Stimulated activated naive CD8-positive, alpha-beta T cell treated with anti-CD3 and anti-CD28 coated beads, Interleukin-15, amount 100 ng/mL, for 72 hours (primary cell): ENCODE measurements around the gene GASK1B.
A peak's percentile ranks its signal among the peaks of the same experiment; 100 is the strongest.

Source experiments
- ATAC-seq: fragments of 150-1000 bp; cut with Tn5 transposase; 2 replicates; pipeline ENCODE4 v1.10.0; 2021; ENCODE audit warnings: mild to moderate bottlenecking, moderate library complexity
- DNase-seq, 2 donors: peaks; one replicate each; pipeline ENCODE4 v3.0.0; 2021 to 2022
- H3K27ac Mint-ChIP-seq, 2 donors: one replicate each; pipeline ENCODE4 v1.8.0; 2022; ENCODE audit warnings: mild to moderate bottlenecking in 2 of 2, mixed read lengths in 2 of 2, moderate library complexity in 2 of 2
- H3K27me3 Mint-ChIP-seq: one replicate; pipeline ENCODE4 v1.8.0; 2022; ENCODE audit warnings: mixed read lengths
- H3K4me1 Mint-ChIP-seq: one replicate; pipeline ENCODE4 v1.8.0; 2022; ENCODE audit warnings: mild to moderate bottlenecking, mixed read lengths
- H3K4me3 Mint-ChIP-seq, 2 donors: one replicate each; pipeline ENCODE4 v1.8.0; 2022; ENCODE audit warnings: mild to moderate bottlenecking in 2 of 2, mixed read lengths in 2 of 2, moderate library complexity in 1 of 2
- H3K9me3 Mint-ChIP-seq, 2 donors: one replicate each; pipeline ENCODE4 v1.8.0; 2022; ENCODE audit warnings: mixed read lengths in 2 of 2

Gene GASK1B

GRCh38 chr4:158172261-158173258 lies at the start of gene GASK1B:
TSS of gene GASK1B (minus strand) at chr4:158173025. CDS start at chr4:158171375, 1,650 bp downstream.
- Mint-ChIP-seq H3K27ac (no peak within 1 kb of the TSS), H3K27me3 (peaks cover 38% of the 10 kb centered on the region), H3K4me3 (no peak within 1 kb of the TSS), H3K9me3 (no peaks in the 10 kb centered on the region), H3K4me1 (peaks cover 9% of the 10 kb centered on the region)
- DNase-seq (no peak), ATAC-seq (no peak)

GRCh38 chr4:158219623-158220022 lies 46.8 kb upstream of the GASK1B start:
- Mint-ChIP-seq H3K27me3 (peaks cover 12% of the 10 kb centered on the region), H3K4me3 (no peak overlapping the region), H3K27ac (no peak overlapping the region), H3K9me3 (no peaks in the 10 kb centered on the region), H3K4me1 (no peaks in the 10 kb centered on the region)
- DNase-seq (no peak), ATAC-seq (no peak)

- no peak for DNase-seq
- H3K9me3 Mint-ChIP-seq: no peaks in the 10 kb centered on the region
- peaks cover 29% of the 10 kb centered on the region for H3K27me3 Mint-ChIP-seq
- H3K27ac Mint-ChIP-seq: no peak overlapping the region
- no peaks in the 10 kb centered on the region for H3K4me1 Mint-ChIP-seq
- ATAC-seq: no peak
- no peak overlapping the region for H3K4me3 Mint-ChIP-seq
Measured at GRCh38 chr4:158217763-158218162, 44.9 kb upstream of the GASK1B start.

- DNase-seq: no peak
- Mint-ChIP-seq H3K9me3 (no peaks in the 10 kb centered on the region), H3K27ac (no peak overlapping the region), H3K4me1 (peaks cover 14% of the 10 kb centered on the region), H3K27me3 (peaks cover 47% of the 10 kb centered on the region), H3K4me3 (no peak overlapping the region)
- ATAC-seq: no peak
Measured at GRCh38 chr4:158214856-158215255, 42.0 kb upstream of the GASK1B start.

- Mint-ChIP-seq H3K27me3 (peaks cover 49% of the 10 kb centered on the region), H3K4me3 (no peak overlapping the region), H3K27ac (no peak overlapping the region), H3K9me3 (no peaks in the 10 kb centered on the region), H3K4me1 (peaks cover 23% of the 10 kb centered on the region)
- ATAC-seq (no peak), DNase-seq (no peak)
Measured at GRCh38 chr4:158213466-158213865, 40.6 kb upstream of the GASK1B start.

- Mint-ChIP-seq H3K27me3 (peaks cover 43% of the 10 kb centered on the region), H3K27ac (no peak overlapping the region), H3K4me3 (peak overlapping the region; percentile 49 to 51), H3K9me3 (no peaks in the 10 kb centered on the region), H3K4me1 (peaks cover 23% of the 10 kb centered on the region)
- ATAC-seq: no peak
- DNase-seq: no peak
Measured at GRCh38 chr4:158211222-158211621, 38.4 kb upstream of the GASK1B start.

GRCh38 chr4:158209825-158210807 lies 37.3 kb upstream of the GASK1B start, which contains the start of gene TMEM144:
TSS of gene TMEM144 (plus strand) at chr4:158210486. CDS start at chr4:158212668, 2,182 bp downstream.
- H3K9me3 Mint-ChIP-seq: no peaks in the 10 kb centered on the region
- ATAC-seq (peak; percentile 97), DNase-seq (peak; percentile 48 to 53)
- H3K27me3 Mint-ChIP-seq: peaks cover 37% of the 10 kb centered on the region
- peaks cover 23% of the 10 kb centered on the region for H3K4me1 Mint-ChIP-seq
- H3K4me3 Mint-ChIP-seq: peak within 1 kb of the TSS; percentile 81 to 84
- H3K27ac Mint-ChIP-seq: no peak within 1 kb of the TSS

- ATAC-seq (no peak), DNase-seq (no peak)
- peaks cover 23% of the 10 kb centered on the region for H3K4me1 Mint-ChIP-seq
- no peaks in the 10 kb centered on the region for H3K9me3 Mint-ChIP-seq
- no peak overlapping the region for H3K4me3 Mint-ChIP-seq
- H3K27me3 Mint-ChIP-seq: peaks cover 32% of the 10 kb centered on the region
- H3K27ac Mint-ChIP-seq: no peak overlapping the region
Measured at GRCh38 chr4:158208963-158209640, 36.3 kb upstream of the GASK1B start.

GRCh38 chr4:158203929-158204328 lies 31.1 kb upstream of the GASK1B start:
- no peak overlapping the region for H3K27ac Mint-ChIP-seq
- no peaks in the 10 kb centered on the region for H3K4me1 Mint-ChIP-seq
- no peak overlapping the region for H3K4me3 Mint-ChIP-seq
- ATAC-seq (no peak), DNase-seq (no peak)
- H3K27me3 Mint-ChIP-seq: no peaks in the 10 kb centered on the region
- no peaks in the 10 kb centered on the region for H3K9me3 Mint-ChIP-seq

- no peak overlapping the region for H3K27ac Mint-ChIP-seq
- H3K4me3 Mint-ChIP-seq: no peak overlapping the region
- H3K4me1 Mint-ChIP-seq: no peaks in the 10 kb centered on the region
- ATAC-seq (no peak), DNase-seq (no peak)
- H3K27me3 Mint-ChIP-seq: no peaks in the 10 kb centered on the region
- H3K9me3 Mint-ChIP-seq: no peaks in the 10 kb centered on the region
Measured at GRCh38 chr4:158203436-158203835, 30.6 kb upstream of the GASK1B start.

- no peaks in the 10 kb centered on the region for H3K27me3 Mint-ChIP-seq
- no peak overlapping the region for H3K27ac Mint-ChIP-seq
- no peaks in the 10 kb centered on the region for H3K9me3 Mint-ChIP-seq
- H3K4me1 Mint-ChIP-seq: no peaks in the 10 kb centered on the region
- H3K4me3 Mint-ChIP-seq: no peak overlapping the region
- DNase-seq (no peak), ATAC-seq (no peak)
Measured at GRCh38 chr4:158202481-158202880, 29.7 kb upstream of the GASK1B start.

- ATAC-seq (no peak), DNase-seq (no peak)
- Mint-ChIP-seq H3K27me3 (no peaks in the 10 kb centered on the region), H3K27ac (peak overlapping the region in 1 of 2 donors; percentile 6), H3K4me1 (no peaks in the 10 kb centered on the region), H3K4me3 (no peak overlapping the region), H3K9me3 (no peaks in the 10 kb centered on the region)
Measured at GRCh38 chr4:158201876-158202275, 29.1 kb upstream of the GASK1B start.

- no peaks in the 10 kb centered on the region for H3K4me1 Mint-ChIP-seq
- ATAC-seq: no peak
Measured at GRCh38 chr4:158201322-158201721, 28.5 kb upstream of the GASK1B start.

GRCh38 chr4:158200214-158200613 lies 27.4 kb upstream of the GASK1B start:
- Mint-ChIP-seq H3K4me3 (no peak overlapping the region), H3K27ac (no peak overlapping the region), H3K27me3 (no peaks in the 10 kb centered on the region), H3K4me1 (no peaks in the 10 kb centered on the region), H3K9me3 (no peaks in the 10 kb centered on the region)
- DNase-seq: no peak
- no peak for ATAC-seq

More at GRCh38 chr4:158201322-158201721, 28.5 kb upstream of the GASK1B start:
- Mint-ChIP-seq H3K9me3 (no peaks in the 10 kb centered on the region), H3K4me3 (no peak overlapping the region), H3K27ac (no peak overlapping the region), H3K27me3 (no peaks in the 10 kb centered on the region)
- no peak for DNase-seq

- Mint-ChIP-seq H3K27me3 (peaks cover 10% of the 10 kb centered on the region), H3K27ac (no peak overlapping the region), H3K9me3 (no peaks in the 10 kb centered on the region), H3K4me3 (no peak overlapping the region), H3K4me1 (no peaks in the 10 kb centered on the region)
- no peak for DNase-seq
- no peak for ATAC-seq
Measured at GRCh38 chr4:158197194-158197776, 24.5 kb upstream of the GASK1B start.
